ENCODE results near the gene ENTREP1.
"Not testable (repeated sequence)": the region's sequence is repeated elsewhere in the genome, so short reads cannot be mapped to it uniquely, and the experiment has no call there.

The ENTREP1 gene

GRCh38 chr9:69411931-69412740, 87.1 kb downstream of the ENTREP1 start:
- DNase-seq = no peak

DNA sequence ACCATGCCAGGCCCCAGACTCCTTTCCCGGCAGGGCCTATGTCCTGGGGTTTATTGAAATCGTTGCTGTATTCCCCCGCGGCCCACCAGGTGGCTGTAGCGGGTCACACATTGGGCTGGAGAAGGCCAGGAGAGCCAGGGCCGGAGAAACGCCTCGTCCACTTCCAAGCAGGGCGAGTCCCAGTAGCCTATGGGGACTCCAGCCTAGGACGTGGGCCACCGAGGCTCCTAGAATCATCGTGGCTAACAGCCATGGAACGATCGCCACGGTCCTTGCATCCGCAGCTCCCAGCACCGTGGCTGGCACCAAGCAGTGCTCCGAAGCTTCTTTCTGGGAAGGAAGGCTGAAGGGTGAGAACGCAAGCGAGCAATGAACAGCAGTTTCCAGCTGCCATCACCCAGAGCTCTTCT, 87.7 kb downstream of the ENTREP1 start:
- no peak for DNase-seq

GRCh38 chr9:69420611-69421270, 95.7 kb downstream of the ENTREP1 start:
- DNase-seq = no peak

DNA sequence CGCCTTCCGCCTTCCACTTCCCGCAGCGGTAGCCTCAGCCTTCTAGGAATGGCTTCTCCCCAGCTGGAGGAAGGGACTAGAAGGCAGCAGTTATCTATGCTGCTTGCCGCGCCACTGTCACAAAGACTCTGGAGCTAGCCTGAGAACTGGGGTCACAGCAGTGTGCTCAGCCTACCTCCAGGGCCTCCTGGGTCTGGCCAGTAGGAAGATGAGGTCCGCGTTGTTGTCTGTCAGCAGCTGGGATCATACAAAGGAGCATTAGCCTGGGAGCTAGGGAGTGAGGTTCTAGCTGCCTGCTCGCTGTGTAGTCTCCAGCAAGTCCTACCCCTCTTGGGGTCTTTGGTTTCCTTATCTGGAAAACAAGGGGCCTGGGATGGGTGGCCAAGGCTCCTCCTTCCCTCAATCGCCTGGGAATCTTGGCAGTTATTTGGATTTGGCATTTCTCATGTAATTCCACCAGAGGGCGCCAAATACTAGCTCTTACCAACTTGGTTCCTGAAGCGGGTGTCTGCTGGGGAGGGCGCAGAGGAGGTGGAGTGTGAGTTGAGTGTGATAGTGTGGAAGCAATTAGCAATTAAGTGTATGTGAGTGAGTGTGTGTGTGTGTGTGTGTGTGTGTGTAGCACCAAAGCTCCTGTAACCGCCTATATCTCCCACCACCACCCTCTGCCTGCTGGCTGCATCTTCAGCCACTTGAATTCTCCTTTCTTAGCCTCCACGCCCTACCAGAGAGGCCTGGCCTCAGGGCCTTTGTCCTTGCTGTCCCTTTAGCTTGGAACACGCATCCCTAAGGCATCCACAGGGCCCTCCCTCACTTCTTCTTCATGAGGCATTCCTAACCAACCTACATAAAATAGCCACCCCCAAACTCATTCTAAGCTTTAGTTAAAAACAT, 97.1 kb downstream of the ENTREP1 start:
- peak; percentile 16 for DNase-seq

DNA sequence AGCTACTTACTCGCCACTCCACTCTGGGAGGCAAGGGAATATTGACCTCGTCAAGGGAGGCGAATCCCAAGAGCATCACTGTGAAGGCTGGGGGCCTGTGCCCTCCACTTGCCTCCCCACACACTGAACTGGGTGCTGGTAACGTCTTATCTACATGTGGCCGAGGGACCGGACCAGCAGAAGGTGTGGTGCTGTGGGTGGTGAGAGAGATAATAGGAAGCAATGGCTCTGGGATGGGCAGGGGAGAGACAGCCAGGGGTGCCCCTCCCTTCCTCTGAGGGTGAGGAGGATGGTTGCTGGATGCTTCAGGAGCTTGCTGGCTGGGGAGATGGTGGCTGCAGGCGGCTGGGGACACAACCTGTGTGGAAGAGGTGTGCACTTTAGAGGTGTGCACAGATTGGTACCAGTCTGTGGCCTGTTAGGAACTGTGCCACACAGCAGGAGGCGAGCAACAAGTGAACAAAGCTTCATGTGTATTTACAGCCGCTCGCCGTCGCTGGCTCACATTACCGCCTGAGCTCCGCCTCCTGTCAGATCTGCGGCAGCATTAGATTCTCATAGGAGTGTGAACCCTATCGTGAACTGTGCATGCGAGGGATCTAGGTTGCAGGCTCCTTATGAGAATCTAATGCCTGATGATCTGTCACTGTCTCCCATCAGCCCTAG, 100.3 kb downstream of the ENTREP1 start:
- no peak for DNase-seq

DNA sequence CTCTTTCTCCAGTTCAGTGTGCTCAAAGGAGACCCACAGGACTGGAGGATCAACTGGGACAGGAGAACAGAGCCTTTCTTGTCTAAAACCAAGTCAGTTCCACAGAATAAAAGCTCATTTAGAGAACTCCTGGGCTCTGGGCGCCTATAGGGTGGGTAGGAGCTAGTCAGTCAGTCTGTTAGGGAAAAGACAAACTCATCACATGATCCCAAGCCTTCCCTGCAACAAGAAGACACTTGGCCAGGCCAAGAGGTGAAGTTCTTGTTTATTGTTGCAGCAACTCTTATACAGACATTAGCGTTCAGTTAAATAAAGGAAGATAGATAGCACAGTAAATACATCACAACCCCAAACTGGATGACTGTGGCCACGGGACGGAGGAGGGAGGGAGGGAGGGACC, 102.3 kb downstream of the ENTREP1 start:
- no peak for DNase-seq

DNA sequence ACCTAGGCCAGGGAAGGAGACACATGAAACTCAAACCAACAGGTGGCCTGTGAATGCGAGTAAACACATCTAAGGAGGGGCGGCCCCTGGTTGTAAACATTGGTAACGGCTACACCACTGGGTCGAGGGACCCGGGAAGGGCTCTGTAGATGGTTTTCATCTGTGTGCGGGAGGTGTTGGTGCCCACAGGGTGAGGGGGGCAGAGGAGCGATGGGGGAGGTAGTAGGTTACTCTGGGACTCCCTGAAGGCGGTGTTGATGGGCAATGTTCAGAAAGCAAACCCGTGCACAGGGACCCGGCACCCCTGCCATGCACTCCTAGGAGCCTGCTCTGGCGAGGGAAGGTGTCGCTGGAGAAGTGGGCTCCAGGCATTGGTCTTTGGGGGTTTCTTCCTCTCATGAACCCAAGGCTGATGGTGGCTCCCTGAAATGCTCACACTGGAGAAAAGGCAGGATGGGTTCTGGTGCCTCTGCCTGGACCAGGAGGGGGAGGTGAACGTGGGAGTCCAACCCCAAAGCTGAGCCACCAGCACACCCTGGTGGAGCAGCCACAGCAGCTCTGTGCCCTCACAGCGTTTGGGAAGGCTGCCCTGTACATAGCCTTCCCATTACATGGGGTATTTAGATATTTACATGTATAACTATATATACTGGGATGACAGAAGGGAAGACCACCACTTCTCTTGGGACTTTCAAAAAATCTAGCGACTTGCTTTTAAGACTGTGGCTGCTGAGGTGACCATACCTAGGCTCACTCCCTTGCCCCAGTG, 103.2 kb downstream of the ENTREP1 start:
- DNase-seq = no peak

GRCh38 chr9:69429281-69429680, 104.3 kb downstream of the ENTREP1 start:
- no peak for DNase-seq

- no peak for DNase-seq
Measured at GRCh38 chr9:69430206-69430605, 105.2 kb downstream of the ENTREP1 start.

- no peak for DNase-seq
Measured at GRCh38 chr9:69431203-69431602, 106.2 kb downstream of the ENTREP1 start.

DNA sequence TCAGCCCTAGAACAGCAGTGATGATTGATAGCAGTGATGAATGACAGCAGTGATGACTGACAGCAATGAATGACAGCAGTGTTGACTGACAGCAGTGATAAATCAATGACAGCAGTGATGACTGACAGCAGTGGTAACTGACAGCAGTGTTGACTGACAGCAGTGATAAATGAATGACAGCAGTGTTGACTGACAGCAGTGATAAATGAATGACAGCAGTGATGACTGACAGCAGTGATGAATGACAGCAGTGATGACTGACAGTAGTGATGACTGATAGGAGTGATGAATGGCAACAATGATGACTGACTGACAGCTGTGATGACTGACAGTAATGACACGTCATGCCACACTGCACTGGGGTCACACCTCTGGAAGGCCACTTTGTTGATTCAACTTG, 106.8 kb downstream of the ENTREP1 start:
- no peak for DNase-seq

DNA sequence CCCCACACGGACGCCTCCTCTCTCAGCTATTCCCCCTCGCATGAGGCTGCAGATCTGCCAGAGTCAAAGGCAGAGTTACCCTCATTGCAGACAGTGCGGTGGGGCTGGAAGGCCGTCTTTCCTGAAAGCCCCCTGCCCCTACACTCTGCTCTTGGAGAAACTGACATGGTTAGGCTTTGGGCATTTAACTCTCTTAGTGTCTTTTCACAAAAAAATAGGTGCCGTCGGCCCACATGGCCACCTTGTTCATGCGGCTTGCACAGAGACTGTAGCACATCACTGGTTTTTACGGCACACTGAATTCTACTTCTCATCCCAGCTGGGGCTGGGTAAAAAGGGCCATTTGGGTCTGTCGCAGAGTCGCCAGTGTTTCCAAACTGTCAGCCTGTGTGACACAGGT, 107.6 kb downstream of the ENTREP1 start:
- DNase-seq = no peak

DNA sequence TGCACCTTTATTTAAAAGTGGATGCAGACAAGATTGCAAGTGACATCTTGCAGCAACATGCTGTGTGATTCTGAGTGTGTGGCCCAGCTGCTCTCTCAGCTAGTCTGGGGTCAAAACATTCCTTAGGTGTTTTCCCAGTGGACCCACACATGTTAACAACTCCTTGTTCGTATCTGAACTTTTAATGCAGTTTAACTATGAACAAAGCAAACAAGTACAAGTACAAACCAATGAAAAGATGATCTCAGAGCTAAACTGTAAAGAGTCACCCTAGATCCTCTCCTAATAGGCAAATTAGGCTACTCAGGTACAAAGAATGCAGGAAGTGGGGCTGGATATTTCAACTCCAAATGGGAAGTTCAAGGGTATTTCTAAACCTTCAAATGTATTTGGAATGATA, 108.4 kb downstream of the ENTREP1 start:
- no peak for DNase-seq

- no peak for DNase-seq
Measured at GRCh38 chr9:69433968-69434367, 109.0 kb downstream of the ENTREP1 start.

- DNase-seq = not testable (repeated sequence)
Measured at GRCh38 chr9:69439654-69440053, 114.6 kb downstream of the ENTREP1 start.

- not testable (repeated sequence) for DNase-seq
Measured at GRCh38 chr9:69440254-69440955, 115.4 kb downstream of the ENTREP1 start.
